ENCODE data around the gene RNF168.
"Not testable (repeated sequence)": the region's sequence is repeated elsewhere in the genome, so short reads cannot be mapped to it uniquely, and the experiment has no call there.

Gene RNF168, protein sequence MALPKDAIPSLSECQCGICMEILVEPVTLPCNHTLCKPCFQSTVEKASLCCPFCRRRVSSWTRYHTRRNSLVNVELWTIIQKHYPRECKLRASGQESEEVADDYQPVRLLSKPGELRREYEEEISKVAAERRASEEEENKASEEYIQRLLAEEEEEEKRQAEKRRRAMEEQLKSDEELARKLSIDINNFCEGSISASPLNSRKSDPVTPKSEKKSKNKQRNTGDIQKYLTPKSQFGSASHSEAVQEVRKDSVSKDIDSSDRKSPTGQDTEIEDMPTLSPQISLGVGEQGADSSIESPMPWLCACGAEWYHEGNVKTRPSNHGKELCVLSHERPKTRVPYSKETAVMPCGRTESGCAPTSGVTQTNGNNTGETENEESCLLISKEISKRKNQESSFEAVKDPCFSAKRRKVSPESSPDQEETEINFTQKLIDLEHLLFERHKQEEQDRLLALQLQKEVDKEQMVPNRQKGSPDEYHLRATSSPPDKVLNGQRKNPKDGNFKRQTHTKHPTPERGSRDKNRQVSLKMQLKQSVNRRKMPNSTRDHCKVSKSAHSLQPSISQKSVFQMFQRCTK

DNA sequence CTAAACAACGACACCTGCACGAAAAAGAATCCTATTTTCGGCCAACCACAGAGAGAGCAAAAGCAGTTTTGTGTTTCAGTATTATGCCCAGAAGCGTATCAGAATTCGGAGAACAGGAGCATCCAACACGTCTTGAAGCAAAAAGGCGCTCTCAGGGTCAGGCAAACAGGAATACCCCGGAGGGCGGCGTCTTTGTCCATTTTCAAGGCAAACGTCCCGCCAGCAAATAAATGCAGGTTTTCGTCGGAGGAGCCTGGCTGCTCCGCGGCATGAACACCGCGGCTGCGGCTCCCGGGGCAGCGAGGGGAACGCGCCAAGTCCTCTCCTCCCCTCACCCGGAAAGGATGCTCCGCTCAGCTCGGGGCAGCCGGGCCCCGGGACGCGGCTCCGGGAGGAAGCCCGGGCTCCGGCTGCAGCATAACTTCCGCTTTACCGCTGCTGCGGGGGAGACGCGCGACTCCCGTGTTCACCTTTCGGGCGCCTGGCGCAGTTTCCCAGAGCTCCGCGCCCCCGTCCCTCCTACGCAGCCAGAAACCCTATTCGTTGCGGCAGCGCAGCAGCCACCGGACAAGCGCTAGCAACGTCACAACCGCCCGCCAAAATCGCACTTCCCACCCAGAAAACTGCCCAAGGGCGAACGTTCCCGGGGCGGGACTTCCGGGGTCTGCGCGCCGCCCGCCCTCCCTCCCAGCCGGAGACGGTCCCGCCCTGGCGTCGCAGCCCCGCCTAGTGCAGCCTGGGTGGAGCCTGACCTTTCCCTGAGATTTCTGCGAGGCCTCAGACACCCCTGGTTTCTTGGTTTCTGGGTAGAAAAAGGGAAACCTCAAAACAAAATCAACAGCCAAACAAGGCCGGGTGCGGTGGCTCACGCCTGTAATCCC lies at the start of gene RNF168:
RNF168 (minus strand) TSS at position 573 of the 881 bp plus-strand sequence. CDS start 595 bp downstream, outside the sequence.
- TF ChIP-seq, protein P1, sequence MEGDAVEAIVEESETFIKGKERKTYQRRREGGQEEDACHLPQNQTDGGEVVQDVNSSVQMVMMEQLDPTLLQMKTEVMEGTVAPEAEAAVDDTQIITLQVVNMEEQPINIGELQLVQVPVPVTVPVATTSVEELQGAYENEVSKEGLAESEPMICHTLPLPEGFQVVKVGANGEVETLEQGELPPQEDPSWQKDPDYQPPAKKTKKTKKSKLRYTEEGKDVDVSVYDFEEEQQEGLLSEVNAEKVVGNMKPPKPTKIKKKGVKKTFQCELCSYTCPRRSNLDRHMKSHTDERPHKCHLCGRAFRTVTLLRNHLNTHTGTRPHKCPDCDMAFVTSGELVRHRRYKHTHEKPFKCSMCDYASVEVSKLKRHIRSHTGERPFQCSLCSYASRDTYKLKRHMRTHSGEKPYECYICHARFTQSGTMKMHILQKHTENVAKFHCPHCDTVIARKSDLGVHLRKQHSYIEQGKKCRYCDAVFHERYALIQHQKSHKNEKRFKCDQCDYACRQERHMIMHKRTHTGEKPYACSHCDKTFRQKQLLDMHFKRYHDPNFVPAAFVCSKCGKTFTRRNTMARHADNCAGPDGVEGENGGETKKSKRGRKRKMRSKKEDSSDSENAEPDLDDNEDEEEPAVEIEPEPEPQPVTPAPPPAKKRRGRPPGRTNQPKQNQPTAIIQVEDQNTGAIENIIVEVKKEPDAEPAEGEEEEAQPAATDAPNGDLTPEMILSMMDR (IDR thresholded peaks at IDR 0.05; ENCODE audit: borderline replicate concordance, insufficient read depth, low read depth, low read length) = no peak
- peak within 1 kb of the TSS; percentile 99 for H3K4me3 ChIP-seq (ENCODE audit: low read depth, low read length)

DNA sequence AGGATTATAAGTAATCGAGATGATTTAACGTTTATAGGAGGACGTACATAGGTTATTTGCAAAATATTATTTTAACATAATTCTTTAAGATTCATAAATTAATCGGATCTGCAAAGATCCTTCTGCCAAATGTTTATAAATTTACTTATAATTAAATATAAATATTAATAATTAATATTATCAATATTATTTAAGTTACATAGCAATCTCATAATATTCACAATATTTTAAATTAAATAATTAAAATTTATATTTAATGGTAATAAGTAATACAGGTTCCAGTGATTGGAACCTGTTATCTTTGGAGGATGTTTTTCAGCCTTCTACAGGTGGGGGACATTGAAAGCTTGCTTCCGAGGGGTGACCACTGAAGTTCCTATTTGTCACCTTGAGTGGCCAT lies 48.7 kb upstream of the RNF168 start:
- TF ChIP-seq, protein P1 (IDR thresholded peaks at IDR 0.05; ENCODE audit: borderline replicate concordance, insufficient read depth, low read depth, low read length) = no peak

DNA sequence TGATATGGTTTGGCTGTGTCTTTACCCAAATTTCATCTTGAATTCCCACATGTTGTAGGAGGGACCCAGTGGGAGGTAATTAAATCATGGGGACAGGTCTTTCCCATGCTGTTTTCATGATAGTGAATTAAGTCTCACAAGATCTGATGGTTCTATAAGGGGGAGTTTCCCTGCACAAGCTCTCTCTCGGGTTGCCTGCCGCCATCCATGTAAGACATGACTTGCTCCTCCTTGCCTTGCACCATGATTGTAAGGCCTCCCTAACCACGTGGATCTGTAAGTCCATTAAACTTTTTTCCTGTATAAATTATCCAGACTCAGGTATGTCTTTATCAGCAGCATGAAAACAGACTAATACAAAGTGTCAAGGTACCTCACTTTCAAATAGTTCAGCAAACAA lies 46.6 kb upstream of the RNF168 start:
- H3K4me3 ChIP-seq (ENCODE audit: low read depth, low read length) = not testable (repeated sequence)

More for the DNA sequence above, 48.7 kb upstream of the RNF168 start:
- no peak overlapping the region for H3K4me3 ChIP-seq (ENCODE audit: low read depth, low read length)

DNA sequence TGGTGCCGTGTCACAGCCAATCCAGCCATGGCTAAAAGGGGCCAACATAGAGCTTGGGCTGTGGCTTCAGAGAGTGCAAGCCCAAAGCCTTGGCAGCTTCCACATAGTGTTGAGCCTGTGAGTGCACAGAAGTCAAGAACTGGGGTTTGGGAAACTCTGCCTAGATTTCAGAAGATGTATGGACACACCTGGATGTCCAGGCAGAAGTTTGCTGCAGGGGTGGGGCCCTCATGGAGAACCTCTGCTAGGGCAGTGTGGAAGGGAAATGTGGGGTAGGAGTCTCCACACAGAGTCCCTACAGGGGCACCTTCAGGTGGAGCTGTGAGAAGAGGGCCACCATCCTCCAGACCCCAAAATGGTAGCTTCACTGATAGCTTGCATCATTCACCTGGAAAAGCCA lies 45.7 kb upstream of the RNF168 start:
- H3K4me3 ChIP-seq (ENCODE audit: low read depth, low read length) = not testable (repeated sequence)

DNA sequence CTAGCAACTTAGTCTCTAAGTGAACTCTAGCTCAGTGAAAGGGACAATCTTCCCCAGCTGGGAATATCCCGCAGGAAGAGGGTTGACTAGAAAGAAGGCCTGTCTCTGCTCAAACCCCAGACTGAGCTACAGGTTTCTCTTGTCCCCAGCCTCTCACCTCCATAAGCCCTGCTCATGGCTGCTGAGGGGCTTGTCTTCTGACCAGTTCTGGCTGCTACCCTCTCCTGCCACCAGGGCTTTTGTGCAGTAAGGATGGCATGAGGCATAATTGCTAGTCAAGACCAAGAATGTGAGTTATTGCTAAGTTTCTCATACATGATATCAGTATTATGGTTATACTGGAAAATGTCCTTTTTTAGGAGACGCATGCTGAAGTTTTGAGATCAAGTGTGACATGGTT lies 43.5 kb upstream of the RNF168 start:
- TF ChIP-seq, protein P1 (IDR thresholded peaks at IDR 0.05; ENCODE audit: borderline replicate concordance, insufficient read depth, low read depth, low read length) = no peak
- no peak overlapping the region for H3K4me3 ChIP-seq (ENCODE audit: low read depth, low read length)

DNA sequence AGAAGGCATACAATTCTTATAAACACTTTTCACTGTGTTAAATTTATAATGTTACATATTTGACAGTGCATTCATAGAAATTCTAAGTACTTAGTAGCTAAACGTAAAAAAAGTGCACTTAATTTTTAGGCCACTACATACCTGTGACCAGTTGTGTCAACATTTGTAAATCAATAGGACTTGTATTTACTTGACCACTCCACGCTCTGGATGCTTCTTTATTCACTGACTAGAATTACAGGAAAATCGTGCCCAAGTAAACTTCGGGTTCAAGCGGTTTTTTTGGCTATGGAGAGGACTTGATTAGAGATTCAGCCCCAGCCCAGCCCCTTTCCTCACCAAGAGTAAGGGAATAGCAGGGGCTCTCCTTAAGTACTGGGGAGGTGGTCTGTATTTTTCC lies 43.0 kb upstream of the RNF168 start:
- TF ChIP-seq, protein P1 (IDR thresholded peaks at IDR 0.05; ENCODE audit: borderline replicate concordance, insufficient read depth, low read depth, low read length) = no peak
- H3K4me3 ChIP-seq (ENCODE audit: low read depth, low read length) = no peak overlapping the region

DNA sequence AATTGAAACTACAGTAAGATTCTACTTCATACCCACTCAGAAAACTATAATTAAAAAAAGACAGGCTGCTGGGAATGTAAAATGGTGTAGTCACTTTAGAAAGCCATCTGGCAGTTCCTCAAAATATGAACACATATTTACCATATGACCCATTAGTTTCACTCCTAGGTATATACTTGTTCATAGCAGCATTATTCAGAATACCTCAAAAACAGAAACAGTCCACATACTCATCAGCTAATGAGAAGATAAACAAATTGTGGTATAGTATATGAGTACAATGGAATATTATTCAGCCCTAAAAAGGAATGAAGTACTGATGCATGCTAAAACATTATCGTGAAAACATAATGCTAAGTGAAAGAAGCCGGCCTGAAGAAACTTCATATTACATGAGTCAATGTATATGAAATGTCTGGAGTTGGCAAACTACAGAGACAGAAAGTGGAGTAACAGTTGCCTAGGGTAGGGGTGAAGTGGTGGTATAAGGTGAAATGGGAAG lies 41.0 kb upstream of the RNF168 start:
- TF ChIP-seq, protein P1 (IDR thresholded peaks at IDR 0.05; ENCODE audit: borderline replicate concordance, insufficient read depth, low read depth, low read length) = no peak
- no peak overlapping the region for H3K4me3 ChIP-seq (ENCODE audit: low read depth, low read length)

Measured in GM12875 (cell line).